HG03442 (cell line): ENCODE results near the gene CCDC6.
A peak's percentile ranks its signal among the peaks of the same experiment; 100 is the strongest.
"Not testable (repeated sequence)": the region's sequence is repeated elsewhere in the genome, so short reads cannot be mapped to it uniquely, and the experiment has no call there.

ENCODE experiments used
- ATAC-seq: cut with Tn5 transposase; IDR thresholded peaks from one replicate; pipeline ENCODE4 v1.9.1; 2021; ENCODE audit warnings: mild to moderate bottlenecking, moderate library complexity; ENCODE audit not compliant: unreplicated experiment

CCDC6 gene

DNA sequence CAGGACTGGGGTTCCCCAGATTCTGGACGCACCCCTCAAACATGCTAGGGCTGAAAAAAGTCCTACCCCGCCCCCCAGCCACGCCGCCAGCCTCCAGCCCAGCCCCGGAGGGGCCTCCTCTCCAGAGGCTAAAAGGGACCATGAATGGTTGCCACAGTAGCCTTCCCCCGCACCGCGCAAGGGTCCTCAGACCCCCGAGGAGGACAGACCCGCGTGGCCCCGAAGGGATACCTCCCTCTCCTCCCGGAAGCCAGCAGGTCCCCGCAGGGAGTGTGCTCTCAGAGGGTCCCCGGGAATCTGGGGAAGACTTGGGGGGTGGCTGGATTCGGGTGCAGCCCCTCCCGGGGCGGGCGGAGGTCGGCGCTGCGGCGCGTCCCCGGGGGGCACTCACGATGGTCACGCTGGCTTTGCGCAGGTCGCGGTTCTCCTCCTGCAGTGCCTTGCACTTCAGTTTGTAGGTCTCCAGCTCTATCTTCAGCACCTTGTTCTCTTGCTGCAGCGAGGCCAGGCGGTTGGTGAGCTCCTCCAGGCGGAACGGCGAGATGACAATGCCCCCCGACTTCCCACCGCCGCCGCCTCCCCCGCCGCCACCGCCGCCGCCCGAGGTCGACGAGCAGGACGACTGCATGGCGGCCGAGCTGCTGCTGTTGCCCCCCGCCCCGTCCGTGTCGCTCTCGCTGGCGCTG is 482 bp downstream of the CCDC6 start:
- no peak for ATAC-seq

DNA sequence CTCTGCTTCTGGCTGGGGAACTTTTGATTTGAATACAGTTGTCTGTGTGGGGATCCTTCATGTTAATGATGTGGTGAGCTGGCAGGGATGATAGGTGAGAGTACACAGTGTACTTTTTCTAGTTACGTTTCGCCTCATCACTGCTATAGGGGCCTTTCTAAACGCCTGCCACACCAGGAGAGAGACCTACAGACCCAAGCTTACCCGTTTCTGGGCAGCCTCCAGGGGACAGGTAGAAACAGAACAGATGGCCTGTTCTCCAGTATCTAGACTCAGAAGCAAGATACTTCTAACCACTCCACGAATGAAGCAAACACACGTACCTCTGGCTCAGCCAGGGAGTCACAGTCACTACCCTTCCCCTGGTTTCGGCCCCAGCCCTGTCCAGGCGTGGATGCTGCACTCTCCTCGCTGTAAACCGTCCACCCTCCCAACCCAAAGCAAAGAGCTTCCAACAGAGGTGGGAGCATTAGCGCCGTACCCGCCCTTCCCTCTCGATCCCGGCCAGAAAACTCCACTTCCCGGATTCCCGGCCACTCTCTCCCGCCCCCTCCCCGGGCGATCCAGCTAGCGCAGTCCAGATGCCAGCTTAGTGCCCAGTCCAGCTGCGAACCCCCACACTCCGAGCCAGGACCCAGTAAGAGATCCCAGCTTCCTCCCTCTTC is 1.2 kb downstream of the CCDC6 start:
- peak; percentile 44 for ATAC-seq

DNA sequence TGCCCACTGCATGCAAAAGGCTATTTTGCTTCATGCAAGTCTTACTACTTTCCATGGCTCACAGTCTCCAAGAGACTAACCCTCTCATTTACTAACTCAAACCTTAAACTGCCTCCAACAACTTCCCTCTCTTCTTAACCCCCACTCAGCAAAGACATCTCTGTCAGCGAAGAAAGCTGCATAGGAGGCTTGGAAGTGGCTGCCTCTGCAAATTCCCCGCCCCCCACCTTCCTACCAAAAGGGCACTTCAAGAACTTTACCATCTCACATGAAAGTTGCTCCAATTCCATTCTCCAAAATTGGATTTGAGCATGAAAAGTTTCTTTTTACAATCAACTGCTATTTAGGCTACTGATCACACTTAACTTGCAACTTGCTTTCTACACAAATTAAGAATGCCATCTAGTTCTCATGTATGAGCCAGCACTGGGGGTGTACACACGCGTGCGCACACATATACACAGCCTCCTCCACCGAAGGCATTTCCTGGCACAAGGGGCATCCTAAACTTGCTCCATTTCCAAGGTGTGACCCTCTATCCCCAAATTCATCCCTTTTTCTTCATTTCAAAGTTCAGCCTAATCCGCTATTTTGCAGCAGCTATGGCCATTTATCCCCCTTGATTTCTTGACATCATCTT is 1.8 kb downstream of the CCDC6 start:
- ATAC-seq, result no peak

DNA sequence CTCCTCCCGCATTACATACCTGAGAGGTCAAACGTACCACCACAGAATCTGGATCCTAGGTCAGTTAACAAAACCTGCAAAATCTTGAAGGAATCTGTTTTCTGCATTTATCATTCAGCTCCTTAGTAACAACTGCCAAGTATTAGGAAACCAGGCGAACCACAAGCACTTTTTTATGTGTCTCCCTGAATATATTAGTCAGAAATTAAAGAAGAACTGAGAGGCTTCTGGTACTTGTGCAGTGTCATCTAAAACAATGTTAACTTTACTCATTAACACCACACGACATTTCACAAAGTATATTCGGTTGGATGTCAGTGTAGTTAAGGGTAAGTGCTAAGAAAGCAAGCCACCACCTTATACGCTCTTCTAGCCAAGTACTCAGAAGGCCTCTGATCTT is 2.5 kb downstream of the CCDC6 start:
- ATAC-seq, result no peak

- ATAC-seq, result no peak
Observed at GRCh38 chr10:59902016-59902415, 4.3 kb downstream of the CCDC6 start.

GRCh38 chr10:59901470-59901869 is 4.9 kb downstream of the CCDC6 start:
- no peak for ATAC-seq

DNA sequence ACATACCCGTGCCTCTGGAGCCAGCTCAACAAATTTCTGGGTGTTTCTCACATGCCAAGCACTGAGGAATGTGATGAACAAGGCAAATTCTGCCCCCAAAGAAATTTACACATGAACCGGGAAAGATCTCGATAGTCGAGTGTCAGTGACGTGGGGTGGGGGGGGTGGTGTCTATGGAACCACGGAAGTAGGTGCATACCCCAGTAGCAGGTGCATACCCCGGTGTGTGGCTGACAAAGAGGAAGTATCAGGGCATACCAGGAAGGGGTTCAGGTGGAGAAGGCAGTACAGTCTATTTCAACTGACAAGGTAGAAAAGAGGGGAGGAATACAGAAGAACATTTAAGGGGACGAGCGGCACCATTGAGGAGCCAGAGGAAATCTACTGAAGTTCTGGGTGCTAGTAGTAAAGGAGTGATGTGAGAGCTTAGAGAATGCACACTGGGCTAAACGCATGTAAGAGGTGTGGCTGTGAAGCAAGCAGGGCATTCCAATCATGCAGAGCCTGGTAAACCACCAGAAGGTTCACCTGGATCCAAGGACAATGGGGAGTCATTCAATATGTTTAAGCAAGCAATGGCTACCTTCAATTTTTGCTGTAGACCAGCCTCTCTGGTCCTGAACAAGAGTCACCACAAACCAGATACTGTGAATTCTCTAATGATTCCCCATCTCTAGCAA is 6.2 kb downstream of the CCDC6 start:
- no peak for ATAC-seq

DNA sequence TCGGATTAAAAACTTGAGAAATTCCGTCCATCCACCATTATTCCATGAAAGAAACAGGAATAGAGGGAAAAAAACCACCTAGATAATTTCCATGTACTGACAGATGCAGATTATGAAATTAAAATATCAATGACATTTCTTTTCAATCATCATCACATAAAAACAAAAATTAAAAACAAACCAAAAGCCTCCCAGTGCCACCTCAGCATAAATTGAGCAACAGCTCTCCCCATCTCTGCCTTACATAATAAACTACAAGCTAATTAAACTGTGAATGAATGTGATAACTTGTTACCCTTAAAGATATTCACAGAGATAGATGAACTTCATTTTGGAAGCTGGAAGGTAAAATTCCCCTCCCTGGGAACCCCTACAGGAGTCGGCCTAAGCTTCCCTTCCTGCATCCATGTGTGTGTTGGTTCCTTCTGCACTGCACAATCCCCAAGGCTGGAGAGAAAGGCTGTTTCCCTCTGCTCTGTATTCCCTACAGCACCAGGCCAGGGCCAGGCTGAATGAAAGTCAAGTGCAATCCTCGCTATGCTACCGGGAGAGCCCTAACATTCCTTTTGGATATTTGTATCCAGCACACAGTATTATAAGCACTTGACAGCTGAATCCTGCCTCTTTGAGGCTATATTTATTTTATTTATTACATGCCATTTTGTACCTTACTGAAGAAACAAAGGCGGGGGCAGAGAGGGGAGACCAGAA is 8.1 kb downstream of the CCDC6 start:
- no peak for ATAC-seq

DNA sequence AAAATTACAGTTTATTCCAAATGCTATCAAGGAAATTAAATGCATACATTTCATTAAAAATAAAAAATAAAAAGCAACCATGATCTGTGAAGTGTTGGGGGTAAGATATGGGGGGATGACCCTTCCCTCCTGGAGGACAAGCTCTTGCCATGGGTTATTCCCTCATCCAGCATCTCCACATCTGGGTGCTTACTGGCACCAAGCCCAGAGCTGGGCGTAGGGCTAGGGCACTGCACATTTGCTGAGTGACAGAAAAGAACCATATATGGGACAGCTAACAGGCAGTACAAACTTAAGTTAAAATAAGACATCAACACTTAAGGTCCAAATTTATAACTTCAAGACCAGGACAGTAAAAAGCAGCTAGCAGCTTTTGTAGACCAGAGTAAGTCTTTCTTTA is 10.2 kb downstream of the CCDC6 start:
- no peak for ATAC-seq

- no peak for ATAC-seq
Observed at GRCh38 chr10:59895629-59896116, 10.7 kb downstream of the CCDC6 start.

DNA sequence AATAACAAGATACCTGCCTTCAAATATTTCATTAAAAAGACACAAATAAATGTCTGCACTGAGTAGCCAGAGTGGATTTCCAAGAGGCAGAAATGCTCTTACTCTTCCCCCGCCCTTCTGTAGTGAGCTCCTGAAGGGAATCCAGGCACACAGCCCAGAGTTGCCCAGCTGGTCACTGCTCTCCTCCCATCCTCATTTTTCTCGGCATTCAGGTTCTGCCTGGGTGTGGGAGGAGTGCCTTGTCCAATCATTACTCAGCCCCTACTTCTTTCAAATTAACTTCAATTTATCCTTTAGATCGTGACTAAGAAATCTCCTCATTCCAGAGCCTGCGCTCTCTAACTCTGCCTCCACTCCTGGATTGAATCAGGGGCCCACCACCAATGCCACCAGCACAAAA is 12.2 kb downstream of the CCDC6 start:
- ATAC-seq, result no peak

DNA sequence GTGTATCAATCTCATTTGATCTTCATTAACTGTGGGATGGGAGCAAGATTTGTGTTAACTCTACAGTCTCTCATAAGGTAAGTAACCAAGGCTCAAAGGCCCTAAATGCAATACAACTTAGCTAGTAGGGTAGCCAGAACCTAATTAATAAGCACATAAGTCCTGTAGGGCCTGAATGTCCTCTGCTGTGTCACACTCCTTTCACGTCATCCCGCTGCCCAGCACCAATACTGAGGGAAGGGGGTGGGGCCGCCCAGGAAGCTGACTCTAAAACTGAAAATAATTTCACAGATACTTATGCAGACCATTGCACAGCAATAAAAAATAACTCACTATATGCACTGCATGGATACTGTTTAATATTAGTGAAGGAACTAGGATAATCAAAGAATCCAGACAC is 13.7 kb downstream of the CCDC6 start:
- ATAC-seq, result no peak

- ATAC-seq, result no peak
Observed at GRCh38 chr10:59891936-59892335, 14.4 kb downstream of the CCDC6 start.

GRCh38 chr10:59891349-59891748 is 15.0 kb downstream of the CCDC6 start:
- ATAC-seq, result peak; percentile 50

DNA sequence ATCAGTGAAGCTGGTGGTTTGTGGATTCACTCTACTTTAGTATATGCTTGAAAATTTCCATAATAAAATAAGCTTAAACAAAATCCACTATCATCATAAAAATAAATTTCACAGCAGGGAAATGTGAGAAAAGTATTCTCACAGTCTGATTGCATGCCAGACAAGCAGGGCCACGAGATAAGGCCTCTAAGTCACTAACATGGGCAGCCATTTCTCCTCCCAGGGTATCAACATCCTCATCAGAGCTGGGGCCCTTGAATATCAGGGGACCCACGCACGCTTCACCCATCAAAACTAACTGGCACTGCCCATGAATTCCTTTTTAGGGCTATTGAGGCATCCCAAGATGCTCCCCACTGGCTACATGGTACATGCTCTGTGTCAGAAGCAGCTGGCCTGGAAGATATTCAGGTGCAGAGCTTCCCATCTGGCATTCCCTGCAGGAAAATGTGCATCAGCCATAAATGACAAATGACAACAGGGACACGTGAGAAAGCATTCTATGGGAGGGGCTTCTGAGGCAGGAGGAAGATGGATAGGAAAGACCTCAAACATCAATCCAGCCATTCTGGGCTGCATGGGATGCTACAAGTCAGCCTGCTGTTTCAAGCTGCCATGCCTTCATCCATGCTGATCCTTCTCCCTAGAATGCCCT is 17.4 kb downstream of the CCDC6 start:
- no peak for ATAC-seq

DNA sequence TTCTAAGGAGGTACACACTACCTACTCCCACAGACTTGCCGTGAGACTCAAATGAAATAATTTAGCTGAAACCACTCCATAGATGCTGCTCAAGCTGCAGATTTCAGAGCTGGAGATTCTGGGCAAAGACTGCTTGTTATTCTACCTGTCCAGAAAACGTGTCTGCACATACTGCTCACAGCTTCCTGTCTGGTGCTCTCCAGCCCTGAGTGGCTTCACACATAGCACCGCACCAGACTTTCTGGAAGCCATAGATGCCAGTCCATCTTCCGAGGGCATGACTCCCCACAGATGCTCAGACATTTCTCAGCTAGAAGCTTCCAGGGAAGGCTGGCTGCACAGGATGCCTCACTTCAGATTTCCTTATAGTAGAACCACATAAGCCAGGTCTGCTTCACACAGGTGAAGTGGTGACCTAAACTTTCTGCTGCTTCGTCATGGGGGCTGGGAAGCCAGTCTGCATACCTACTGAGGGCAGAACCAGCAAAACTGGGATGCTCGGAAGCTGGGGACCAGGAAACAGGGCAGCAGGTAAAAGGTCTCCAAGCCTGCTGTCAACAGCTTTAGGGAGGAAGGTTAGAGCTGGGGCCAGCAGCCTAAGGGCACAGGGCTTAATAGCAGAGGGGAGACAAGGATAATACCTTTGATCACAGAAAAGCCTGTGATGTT is 18.2 kb downstream of the CCDC6 start:
- ATAC-seq, result no peak

DNA sequence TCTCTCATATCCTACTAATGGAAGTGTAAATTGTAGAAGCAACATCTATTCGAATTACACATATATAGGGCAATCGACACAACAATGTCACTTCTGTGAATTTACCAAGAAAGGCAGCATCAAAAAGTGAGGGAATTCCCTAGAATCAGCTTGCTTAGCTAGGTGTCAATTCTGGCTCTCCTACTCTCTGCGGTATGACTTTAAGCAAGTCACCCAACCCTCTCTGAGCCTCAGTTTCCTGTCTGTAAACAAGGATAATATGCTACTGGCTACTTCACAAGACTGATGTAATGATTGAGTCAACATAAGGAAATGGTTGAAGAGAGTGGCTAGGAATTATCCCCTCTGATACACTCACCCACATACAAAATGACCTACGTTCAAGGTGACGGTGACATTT is 19.4 kb downstream of the CCDC6 start:
- ATAC-seq, result no peak

GRCh38 chr10:59885430-59886134 is 20.8 kb downstream of the CCDC6 start:
- ATAC-seq, result peak; percentile 76

DNA sequence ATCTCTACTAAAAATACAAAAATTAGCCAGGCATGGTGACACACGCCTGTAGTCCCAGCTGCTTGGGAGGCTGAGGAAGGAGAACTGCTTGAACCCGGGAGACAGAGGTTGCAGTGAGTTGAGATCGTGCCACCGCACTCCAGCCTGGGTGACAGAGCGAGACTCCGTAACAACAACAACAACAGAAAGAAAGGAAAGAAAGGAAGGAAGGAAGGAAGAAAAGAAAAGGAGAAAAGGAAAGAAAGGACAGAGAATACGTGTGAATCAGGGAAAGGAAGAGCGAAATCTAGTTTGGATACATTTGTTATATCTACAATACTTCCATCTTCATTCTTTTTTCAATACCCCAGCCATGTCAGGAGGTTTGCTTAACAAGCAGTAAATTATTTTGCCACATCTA is 21.5 kb downstream of the CCDC6 start:
- not testable (repeated sequence) for ATAC-seq
